GM19452 (cell line): ENCODE measurements around the gene C4orf36.

Source experiments
- ATAC-seq: cut with Tn5 transposase; IDR thresholded peaks from one replicate; pipeline ENCODE4 v1.9.1; 2021; ENCODE audit not compliant: unreplicated experiment

Gene C4orf36, protein sequence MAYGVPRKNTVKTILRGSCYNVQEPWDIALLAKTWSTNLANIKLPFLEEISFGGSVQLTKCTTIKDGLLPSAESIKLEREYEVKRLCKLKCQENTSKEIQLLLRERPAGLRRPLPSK

GRCh38 chr4:86891762-86892635 lies at the start of gene C4orf36:
Gene C4orf36, minus strand, starts transcription at chr4:86892422. Its CDS starts 902 bp downstream, at chr4:86891520.
- peak; percentile 59 for ATAC-seq

DNA sequence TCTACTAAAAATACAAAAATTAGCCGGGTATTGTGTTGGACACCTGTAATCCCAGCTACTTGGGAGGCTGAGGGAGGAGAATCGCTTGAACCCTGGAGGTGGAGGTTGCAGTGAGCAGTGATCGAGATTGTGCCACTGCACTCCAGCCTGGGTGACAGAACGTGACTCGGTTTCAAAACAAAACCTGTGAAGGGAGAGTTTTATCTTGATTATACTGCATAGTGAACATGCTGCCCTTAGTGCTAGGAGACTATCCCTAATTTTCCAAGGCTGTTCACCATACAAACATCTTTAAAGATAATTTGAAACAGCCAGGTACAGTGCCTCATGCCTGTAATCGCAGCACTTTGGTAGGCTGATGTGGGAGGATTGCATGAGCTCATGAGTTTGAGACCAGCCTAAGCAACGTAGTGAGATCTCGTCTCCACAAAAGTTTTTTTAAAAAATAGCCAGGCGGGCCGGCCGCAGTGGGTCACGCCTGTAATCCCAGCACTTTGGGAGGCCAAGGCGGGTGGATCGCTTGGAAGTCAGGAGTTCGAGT lies 48.8 kb upstream of the C4orf36 start:
- no peak for ATAC-seq

GRCh38 chr4:86939729-86940575 lies 47.7 kb upstream of the C4orf36 start:
- ATAC-seq: peak; percentile 64

DNA sequence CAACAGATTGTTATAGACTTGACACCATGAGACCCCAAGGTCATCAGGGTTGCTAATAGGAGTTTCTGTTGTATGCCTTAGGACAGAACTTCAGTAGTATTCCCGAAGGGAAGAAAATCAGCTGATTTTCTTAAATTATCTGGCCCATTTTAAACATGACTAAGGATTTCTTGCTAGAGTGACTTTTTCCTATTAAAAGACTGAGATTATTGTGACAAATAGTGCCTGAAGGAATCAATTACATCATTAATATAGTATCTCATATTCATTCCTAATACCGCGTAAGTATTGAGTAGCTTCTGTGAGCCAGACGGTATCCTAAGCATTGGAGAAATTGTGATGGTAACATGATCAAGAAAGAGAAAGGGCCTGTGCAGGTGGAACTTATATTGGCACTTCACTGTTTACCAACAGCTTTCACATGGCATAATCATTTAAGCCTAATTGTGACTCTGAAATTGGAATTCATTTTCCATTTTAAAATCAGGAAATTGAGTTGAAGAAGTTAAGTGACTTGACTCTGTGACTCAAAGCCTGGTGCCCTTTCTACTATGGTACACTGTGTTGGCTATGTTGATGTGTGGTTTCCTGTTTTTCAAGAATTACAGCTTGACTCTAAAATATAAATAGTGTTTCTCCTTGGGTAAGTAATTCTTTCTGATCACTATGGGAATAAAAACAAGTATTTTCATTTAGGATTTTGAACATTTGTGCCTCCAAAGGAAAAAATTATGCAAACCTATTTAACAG lies 46.7 kb upstream of the C4orf36 start:
- ATAC-seq: no peak

DNA sequence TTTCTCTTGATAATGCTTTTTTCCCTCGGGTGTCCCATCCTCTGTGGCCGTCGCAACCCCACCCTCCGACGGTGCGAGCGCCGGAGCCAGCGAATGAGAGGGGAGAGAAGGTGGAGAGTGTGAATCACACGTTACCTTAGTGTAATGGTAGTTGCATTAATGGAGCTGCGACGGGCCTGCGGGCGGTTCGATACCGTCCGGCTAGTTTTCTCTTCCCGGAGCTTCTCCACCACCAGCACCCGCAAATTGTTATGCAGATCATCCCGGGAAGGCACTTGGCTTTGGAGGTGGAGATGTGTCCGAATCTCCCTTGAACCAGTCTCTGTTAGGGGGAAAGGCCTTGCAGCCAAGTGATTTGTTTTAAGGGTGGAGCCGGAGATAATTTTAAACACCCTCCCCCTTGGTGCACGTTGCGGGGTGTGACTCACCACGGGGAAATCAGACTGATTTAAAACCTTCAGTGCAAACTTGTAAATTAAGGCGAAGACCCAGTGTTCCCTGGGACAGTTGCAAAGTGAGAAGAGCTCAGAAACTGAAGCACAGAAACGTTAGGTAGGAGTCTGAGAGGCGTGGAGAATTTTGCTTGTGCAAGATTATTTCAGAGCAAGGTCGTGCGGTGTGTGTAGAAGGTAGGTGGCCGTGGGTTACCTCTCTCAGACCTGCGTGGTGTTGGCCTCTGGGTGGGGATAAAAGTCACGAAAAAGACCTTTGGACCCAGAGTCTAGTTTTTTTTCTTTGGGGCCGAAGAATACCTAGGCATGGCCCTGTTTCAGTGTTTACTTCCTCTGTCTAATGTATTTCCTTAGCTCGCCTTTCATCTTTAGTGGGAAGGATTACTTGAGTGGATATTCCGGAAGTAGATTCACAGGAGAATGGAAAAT lies 43.9 kb upstream of the C4orf36 start:
- peak; percentile 26 for ATAC-seq

- no peak for ATAC-seq
These were observed 43.3 kb upstream of the C4orf36 start for GRCh38 chr4:86935566-86935852.

GRCh38 chr4:86934771-86935565 lies 42.7 kb upstream of the C4orf36 start, which contains the start of gene AFF1:
Gene AFF1, plus strand, starts transcription at chr4:86935011. Its CDS starts 13,523 bp downstream, at chr4:86948534.
- peak; percentile 49 for ATAC-seq

DNA sequence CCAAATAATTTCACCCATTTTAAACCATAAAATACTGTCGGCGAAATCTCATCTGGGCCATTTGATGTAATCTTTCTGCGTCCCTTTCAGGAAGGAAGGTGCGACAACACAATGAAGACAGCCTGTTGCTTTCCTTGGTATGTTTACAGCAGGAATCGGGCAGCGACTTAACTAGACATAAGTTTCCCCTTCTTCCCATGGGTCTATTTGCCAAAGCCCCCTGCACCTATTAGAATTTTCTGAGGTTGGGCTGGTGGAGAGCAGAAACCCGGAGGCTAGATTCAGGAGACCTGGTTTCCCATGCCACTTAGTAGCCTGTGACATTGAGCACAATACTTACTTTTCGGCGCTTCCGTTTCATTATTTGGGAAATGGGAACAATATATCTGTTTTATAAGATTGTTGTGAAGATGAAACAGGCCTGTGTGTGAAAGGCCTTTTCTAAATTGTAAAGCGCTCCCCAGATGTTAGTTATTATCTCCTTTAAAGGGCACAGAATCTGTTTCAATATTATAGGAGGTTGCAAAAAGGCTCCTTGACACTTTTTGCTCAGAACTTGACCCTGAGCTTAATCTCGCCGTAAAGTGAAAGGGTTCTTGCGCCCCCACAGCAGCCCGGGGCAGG lies 42.0 kb upstream of the C4orf36 start:
- ATAC-seq: no peak

DNA sequence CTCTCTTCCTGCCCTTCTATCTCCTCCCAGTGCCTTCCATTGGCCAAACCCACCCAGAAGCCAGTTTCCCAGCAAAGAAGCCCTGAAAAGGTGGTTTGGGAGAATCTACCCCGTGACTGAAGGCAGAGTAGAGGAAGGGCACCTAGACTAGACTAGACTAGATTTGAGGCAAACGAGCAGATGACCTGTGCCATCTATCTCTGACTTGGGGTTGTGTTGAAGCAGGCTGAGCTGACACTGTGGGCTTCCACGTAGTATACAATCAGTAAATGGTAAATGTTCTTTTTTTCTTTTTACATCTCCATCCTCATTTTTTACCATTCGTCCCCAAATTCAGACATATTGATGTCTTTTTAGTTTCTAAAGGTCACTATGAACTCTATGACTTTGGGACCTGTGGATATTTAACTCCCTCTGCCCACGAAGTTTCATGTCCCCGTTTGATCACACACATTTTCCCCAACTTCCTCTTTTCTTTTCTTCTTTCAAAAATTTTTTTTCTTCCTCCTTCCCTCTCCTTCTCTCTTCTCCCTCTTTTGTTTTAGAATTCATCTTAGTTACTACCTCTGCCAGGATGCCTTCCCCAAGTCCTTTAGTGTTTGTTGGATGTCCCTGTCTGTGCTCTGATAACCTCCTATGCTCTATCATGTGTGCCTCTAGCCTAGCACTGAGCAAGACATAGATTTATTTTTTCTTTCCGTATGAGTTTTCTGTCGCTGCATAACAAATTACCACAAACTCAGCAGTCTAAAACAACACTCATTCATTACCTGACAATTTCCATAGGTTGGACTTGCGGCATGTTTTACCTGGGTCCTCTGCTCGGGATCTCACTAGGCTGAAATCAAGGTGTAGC lies 36.4 kb upstream of the C4orf36 start:
- ATAC-seq: no peak

- no peak for ATAC-seq
These were observed 35.7 kb upstream of the C4orf36 start for GRCh38 chr4:86927843-86928395.

DNA sequence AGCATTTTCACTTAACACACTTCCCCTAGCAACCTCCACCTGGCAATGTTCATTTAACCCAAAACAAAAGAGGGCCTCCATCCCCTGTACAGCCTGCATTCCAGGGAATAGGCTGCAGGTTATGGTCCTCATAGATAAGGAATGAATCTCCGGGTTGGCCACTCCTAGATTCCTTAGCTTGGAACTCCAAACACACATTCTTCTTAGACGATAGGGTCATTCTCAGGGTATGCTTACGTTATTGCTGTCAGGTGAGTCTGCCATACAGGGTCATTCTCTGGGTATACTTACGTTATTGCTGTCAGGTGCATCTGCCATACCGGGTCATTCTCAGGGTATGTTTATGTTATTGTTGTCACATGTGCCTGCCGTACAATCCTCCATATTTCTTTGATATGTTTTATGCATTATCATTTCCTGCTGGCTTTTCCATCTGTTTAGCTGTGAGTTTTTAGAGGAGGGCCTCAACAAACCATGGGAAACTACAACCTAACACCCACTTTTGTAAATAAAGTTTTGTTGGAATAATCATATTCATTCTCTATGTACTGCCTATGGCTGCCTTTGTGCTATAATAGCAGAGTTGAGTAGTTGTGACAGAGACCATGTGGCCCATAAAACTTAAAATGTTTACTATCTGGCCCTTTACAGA lies 34.3 kb upstream of the C4orf36 start:
- no peak for ATAC-seq

- no peak for ATAC-seq
These were observed 32.6 kb upstream of the C4orf36 start for GRCh38 chr4:86924811-86925210.

DNA sequence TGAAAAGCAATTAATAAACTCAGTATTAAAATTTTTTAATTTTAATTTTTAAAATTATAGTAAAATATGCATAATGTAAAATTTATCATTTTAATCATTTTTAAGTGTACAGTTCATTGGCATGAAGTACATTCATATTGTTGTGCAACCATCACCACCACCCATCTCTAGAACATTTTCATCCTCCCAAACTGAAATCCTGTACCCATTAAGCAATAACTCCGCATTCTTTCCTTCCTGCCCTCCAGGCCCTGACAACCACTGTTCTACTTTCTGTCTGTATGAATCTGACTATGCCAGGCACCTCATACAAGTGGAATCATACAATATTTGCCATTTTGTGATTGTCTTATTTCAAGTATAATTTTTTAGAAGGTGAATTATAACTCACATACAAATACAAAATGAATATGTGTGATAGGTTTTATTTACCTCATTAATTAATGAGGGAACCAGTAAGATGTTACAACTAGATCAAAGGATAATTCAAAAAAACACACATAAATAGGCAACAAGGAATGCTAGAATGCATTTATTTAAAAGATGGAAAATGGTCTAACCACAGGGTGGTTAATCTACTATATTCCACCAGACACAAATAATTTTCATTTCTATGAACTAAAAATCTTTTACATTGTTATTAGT lies 29.5 kb upstream of the C4orf36 start:
- ATAC-seq: no peak

GRCh38 chr4:86919561-86920223 lies 27.5 kb upstream of the C4orf36 start:
- no peak for ATAC-seq

DNA sequence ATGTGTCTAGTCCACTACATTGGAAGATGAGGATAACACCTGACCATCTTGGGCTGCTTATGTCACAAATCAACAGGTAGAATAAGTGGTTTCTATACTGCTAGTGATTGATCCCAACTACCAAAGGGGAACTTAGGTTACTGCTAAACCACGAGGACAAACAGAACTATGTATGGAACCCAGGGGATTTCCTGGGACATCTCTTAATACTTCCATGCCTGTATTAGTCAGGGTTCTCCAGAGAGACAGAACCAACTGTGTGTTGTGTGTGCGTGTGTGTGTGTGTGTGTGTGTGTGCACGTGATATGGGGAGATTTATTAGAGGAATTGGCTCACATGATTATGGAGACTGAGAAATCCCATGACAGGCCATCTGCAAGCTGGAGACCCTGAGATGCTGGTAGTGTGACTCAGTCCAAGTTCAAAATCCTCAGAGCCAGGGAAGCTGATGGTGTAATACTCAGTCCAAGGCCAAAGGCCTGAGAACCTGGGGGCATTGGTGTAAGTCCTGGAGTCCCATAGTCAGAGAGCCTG lies 26.4 kb upstream of the C4orf36 start:
- no peak for ATAC-seq
